Fibroblast of the aortic adventitia (primary cell): ENCODE results near the gene MPO. TPM values are rescaled to one million over a fixed set of nuclear protein-coding genes. Genes with fewer than 3 reads are reported as not detected.

Experiments
- DNase-seq: peaks from one replicate; pipeline ENCODE4 v3.0.0-alpha.2; 2010; ENCODE audit warnings: low read depth
- H3K4me3 ChIP-seq: 2 replicates; pipeline ENCODE4 v1.5.1; 2011; ENCODE audit warnings: low read depth, mild to moderate bottlenecking, control low read depth, low read length, moderate library complexity
- CTCF ChIP-seq: IDR thresholded peaks from 2 replicates; pipeline ENCODE4 v1.5.1; 2011; ENCODE audit warnings: mild to moderate bottlenecking, low read length, control low read depth, inconsistent platforms; ENCODE audit not compliant: insufficient read depth
- total RNA-seq: library from RNA; depleted of rRNA; stranded (reverse); fragments of >200 nt; gene quantifications from 2 replicates; pipeline ENCODE4 v1.2.3, GENCODE V29; 2012; ENCODE audit warnings: low replicate concordance

MPO gene
- total RNA-seq, 1 donor = 0.09 TPM

DNA sequence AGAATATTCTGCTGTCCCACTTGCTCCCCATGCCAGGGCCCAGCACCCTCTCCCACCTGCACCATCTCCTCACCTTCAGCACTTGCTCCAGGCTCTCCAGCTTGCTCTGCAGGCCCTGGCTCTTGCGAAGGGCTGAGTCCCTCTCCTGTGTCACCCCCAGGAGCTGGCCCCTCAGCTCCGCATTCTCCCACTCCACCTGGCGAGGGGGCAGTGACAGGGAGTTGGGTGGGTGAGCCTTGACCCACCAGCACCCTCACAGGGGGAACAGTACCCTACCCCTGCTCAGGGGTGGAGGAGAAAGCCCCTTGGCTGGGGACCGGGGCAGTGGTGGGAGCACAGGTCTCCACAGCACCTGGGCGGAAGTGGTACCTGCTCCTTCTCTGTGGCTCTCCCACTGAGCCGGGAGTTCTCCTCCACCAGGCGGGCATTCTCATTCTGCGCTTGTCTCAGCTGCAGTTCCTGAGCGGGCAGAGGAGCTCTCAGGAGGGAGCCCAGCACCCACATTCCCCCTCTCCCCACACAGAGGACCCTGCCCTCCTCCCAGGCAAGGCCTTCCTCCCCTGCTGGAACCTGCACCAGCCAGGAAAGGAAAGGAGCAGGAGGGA is 41.9 kb upstream of the MPO start:
- H3K4me3 ChIP-seq = no peak overlapping the region
- no peak for TF ChIP-seq CTCF
- DNase-seq = no peak

DNA sequence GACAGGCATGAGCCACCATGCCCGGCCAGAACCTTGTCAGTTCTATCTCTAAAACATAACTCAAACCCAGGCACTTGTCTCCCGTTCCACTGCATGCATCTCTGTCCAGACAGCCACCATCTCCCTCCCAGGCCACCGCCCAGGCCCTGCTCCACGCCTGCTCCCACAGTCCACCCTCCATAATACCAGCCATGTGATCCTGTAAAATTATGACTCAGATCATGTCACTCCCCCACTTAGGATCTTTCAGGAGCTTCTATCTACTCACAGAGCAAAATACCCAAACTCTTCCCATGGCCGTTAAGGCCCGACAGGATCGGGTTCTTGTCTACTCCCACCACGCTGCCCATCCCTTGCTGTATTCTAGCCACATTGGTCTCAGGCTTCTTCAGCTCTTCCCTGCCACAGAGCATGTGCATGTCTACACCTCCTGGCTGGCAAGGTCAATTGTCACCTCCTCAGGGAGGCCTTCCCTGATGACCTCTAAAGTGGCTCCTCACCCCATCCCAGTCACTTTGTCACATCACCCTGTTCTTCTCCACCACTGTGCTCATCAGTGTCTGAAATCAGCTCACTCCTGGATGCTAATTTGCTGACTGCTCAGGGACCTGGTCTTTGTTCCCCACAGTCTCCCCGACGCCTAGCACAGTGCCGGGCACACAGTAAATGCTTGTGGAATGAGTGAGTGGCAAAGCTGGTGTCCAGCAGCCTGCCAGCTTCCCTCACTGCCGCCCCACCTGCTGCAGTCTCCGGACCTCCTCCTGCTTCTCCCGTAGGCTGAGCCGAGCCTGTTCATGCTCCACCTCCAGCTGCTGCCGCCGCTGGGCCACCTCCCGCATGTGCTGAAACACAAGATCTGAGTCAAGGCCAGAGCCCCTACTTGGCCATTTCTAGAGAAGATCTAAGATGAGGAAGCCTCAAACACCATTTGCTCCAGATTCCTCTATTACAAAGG is 41.1 kb upstream of the MPO start:
- no peak for TF ChIP-seq CTCF
- H3K4me3 ChIP-seq = no peak overlapping the region
- no peak for DNase-seq

- TF ChIP-seq CTCF = no peak
- no peak for DNase-seq
- no peak overlapping the region for H3K4me3 ChIP-seq
Measured at GRCh38 chr17:58320570-58321323, 40.0 kb upstream of the MPO start.

DNA sequence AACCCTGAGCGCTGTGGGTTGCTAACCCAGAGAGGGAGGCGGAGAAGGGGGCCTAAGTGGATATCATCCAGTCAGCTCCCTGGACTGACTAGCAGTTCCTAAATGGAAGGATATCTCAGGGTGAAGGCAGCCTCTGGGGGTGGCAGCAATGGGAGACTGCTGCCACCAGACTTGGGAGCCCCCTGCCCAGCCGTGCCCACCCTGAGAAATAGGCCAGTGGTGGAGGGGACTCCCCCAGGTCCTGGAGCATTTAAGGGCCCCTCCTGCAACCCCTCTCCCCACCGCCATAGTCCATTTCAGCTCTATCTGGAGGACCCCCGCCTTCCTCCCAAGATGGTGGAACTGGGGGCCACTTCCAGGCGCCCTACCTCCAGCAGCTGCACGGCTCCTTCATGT is 39.4 kb upstream of the MPO start:
- TF ChIP-seq CTCF = no peak
- no peak overlapping the region for H3K4me3 ChIP-seq
- DNase-seq = no peak

DNA sequence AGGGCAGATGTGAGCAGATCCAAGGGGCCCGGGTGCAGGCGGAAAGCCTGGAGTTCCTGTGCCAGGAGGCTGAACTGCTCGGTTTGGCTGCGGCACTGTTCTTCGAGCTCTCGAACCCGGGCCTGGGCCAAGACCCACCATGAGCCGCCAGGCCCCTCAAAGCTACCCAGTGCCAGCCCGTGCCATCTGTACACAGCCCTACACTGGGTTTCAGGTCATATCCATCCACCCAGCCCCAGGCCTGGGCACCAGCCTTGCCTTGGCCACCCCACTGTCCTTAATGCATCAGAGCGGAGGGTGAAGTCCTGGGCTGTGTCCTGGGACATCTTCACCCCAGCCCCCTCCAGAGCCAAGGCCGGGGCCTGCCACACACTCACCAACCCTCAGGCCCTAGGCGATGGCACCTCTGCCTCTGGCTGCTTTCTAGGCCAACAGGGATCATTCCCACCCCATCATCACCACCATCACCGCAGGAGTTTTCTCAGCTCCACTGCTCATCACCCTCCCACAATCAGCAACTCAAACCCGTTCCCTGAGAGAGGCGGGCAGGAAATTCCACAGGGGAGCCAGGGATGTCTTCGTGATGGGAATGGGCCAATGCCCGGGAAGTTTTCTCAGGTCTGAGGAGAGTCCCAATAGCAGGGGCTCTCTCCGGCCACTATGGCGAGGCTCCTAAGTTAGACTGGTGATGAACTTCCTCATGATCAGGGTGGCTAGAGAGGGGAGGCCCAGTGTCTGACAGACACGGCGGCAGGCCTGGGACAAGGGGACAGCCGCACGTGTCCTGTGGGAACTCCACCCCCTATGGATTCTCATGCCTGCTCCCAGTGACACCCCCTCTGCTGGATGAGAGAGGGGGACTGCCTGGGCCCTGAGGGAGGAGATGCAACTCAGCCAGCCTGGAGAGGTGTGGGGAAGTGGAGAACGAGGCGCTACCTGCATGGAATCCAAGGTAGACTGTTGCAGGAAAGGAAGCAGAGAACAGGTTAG is 38.7 kb upstream of the MPO start:
- TF ChIP-seq CTCF = no peak
- no peak overlapping the region for H3K4me3 ChIP-seq
- no peak for DNase-seq
